HG03571 (cell line): ENCODE measurements around the gene NR2E1.

ENCODE experiments used
- ATAC-seq: cut with Tn5 transposase; IDR thresholded peaks from one replicate; pipeline ENCODE4 v1.9.1; 2021; ENCODE audit not compliant: unreplicated experiment

The NR2E1 gene

GRCh38 chr6:108207013-108207412 is 41.2 kb downstream of the NR2E1 start:
- ATAC-seq = no peak

GRCh38 chr6:108209738-108210137 is 43.9 kb downstream of the NR2E1 start:
- no peak for ATAC-seq

- no peak for ATAC-seq
Observed at GRCh38 chr6:108210556-108210955, 44.7 kb downstream of the NR2E1 start.

- no peak for ATAC-seq
Observed at GRCh38 chr6:108211671-108212070, 45.8 kb downstream of the NR2E1 start.

- ATAC-seq = no peak
Observed at GRCh38 chr6:108222064-108222463, 56.2 kb downstream of the NR2E1 start.

GRCh38 chr6:108222504-108222903 is 56.7 kb downstream of the NR2E1 start:
- no peak for ATAC-seq

- ATAC-seq = no peak
Observed at GRCh38 chr6:108227290-108227689, 61.5 kb downstream of the NR2E1 start.

GRCh38 chr6:108228416-108228815 is 62.6 kb downstream of the NR2E1 start:
- ATAC-seq = no peak

GRCh38 chr6:108235127-108235526 is 69.3 kb downstream of the NR2E1 start:
- no peak for ATAC-seq

GRCh38 chr6:108236791-108237190 is 71.0 kb downstream of the NR2E1 start:
- ATAC-seq = no peak

GRCh38 chr6:108238322-108238721 is 72.5 kb downstream of the NR2E1 start:
- ATAC-seq = no peak
